ENCODE results near the gene ARHGAP35.

DNA sequence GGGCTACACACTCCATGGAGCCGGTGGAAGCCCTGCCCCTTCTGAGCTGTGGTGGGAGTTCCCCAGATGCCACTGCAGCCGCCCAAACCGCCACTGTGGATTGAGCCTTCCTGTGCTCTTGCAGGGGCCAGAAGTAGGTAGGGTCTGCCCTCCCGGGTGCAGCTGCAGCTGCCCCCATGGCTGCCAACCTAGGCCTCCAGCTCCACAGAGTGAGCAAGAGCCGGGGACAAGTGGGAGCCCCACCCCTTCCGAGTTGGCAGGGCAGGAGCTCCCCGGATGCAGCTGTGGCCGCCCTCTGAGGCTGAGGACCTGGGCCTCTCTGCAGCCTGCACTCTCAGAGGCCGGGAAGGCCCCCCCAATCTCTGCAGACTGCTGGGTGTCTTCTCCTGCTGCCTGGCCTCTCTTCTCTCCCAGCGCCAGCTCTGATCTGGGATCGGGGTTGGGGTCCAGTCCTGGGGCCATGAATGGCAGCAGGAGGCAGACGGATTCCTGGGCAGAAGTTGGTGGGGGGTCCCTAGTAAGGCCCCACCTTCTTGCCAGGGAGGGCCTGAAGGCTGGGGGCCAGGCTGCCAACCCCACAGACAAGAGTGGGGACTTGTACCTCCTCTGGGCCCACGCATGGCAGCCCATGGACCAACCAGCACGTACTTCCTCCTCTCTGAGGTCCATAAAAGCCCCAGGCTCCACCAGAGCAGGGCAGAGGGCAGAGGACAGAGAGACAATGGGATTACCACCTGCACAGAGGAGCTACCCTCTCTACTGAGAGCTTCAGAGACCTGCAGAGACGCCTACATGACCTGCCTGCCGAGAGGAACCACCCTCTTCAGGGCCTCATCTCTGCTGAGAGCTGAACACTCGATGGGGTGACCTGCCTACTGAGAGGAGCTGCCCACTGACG is 39.0 kb upstream of the ARHGAP35 start:
- TF ChIP-seq, protein P1, sequence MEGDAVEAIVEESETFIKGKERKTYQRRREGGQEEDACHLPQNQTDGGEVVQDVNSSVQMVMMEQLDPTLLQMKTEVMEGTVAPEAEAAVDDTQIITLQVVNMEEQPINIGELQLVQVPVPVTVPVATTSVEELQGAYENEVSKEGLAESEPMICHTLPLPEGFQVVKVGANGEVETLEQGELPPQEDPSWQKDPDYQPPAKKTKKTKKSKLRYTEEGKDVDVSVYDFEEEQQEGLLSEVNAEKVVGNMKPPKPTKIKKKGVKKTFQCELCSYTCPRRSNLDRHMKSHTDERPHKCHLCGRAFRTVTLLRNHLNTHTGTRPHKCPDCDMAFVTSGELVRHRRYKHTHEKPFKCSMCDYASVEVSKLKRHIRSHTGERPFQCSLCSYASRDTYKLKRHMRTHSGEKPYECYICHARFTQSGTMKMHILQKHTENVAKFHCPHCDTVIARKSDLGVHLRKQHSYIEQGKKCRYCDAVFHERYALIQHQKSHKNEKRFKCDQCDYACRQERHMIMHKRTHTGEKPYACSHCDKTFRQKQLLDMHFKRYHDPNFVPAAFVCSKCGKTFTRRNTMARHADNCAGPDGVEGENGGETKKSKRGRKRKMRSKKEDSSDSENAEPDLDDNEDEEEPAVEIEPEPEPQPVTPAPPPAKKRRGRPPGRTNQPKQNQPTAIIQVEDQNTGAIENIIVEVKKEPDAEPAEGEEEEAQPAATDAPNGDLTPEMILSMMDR (IDR thresholded peaks at IDR 0.05): no peak
- TF ChIP-seq POLR2A (IDR thresholded peaks at IDR 0.05): no peak
